H9 (cell line): ENCODE results near the gene CDKL5. TPM values are rescaled to one million over a fixed set of nuclear protein-coding genes. Genes with fewer than 3 reads are reported as not detected.

Source experiments
- DNase-seq: peaks from one replicate; pipeline ENCODE4 v3.0.0-alpha.2; 2017
- H2AFZ ChIP-seq: one replicate; pipeline ENCODE4 v1.6.1; 2013; ENCODE audit warnings: mild to moderate bottlenecking, low read length, control low read depth, moderate library complexity
- H2AK5ac ChIP-seq: 2 replicates; pipeline ENCODE4 v1.6.1; 2013; ENCODE audit warnings: low read length, control low read depth, mixed read lengths; ENCODE audit not compliant: insufficient read length
- H2BK120ac ChIP-seq: one replicate; pipeline ENCODE4 v1.6.1; 2013; ENCODE audit warnings: low read depth, mild to moderate bottlenecking, low read length, control low read depth, inconsistent platforms; ENCODE audit not compliant: poor library complexity, severe bottlenecking
- H2BK12ac ChIP-seq: 2 replicates; pipeline ENCODE4 v1.6.1; 2013; ENCODE audit warnings: low read length, control low read depth, mixed read lengths, low read depth; ENCODE audit not compliant: insufficient read length
- H2BK15ac ChIP-seq: 2 replicates; pipeline ENCODE4 v1.6.1; 2013; ENCODE audit warnings: low read depth, low read length, control low read depth
- H2BK20ac ChIP-seq: one replicate; pipeline ENCODE4 v1.6.1; 2013; ENCODE audit warnings: low read depth, mild to moderate bottlenecking, low read length, control low read depth, inconsistent platforms; ENCODE audit not compliant: poor library complexity, severe bottlenecking
- H2BK5ac ChIP-seq: 2 replicates; pipeline ENCODE4 v1.6.1; 2013; ENCODE audit warnings: low read length, control low read depth, mixed read lengths; ENCODE audit not compliant: insufficient read length
- H3K14ac ChIP-seq: 2 replicates; pipeline ENCODE4 v1.6.1; 2013; ENCODE audit warnings: low read length, control low read depth; ENCODE audit not compliant: insufficient read depth
- H3K18ac ChIP-seq: 2 replicates; pipeline ENCODE4 v1.6.1; 2013; ENCODE audit warnings: low read depth, mild to moderate bottlenecking, mixed read lengths, low read length, control low read depth; ENCODE audit not compliant: insufficient read length
- H3K23ac ChIP-seq: 2 replicates; pipeline ENCODE4 v1.6.1; 2013; ENCODE audit warnings: low read length, control low read depth, mixed read lengths, low read depth; ENCODE audit not compliant: insufficient read length
- H3K23me2 ChIP-seq: 2 replicates; pipeline ENCODE4 v1.6.1; 2013; ENCODE audit warnings: low read depth, mild to moderate bottlenecking, mixed read lengths, low read length, control low read depth; ENCODE audit not compliant: insufficient read length, poor library complexity, severe bottlenecking
- H3K27ac ChIP-seq: 2 replicates; pipeline ENCODE4 v1.5.1; 2013; ENCODE audit warnings: low read length, control low read depth, mixed read lengths, low read depth; ENCODE audit not compliant: insufficient read length
- H3K27me3 ChIP-seq: 2 replicates; pipeline ENCODE4 v1.6.1; 2013; ENCODE audit warnings: low read length, control low read depth, inconsistent platforms; ENCODE audit not compliant: insufficient read depth
- H3K4ac ChIP-seq: 2 replicates; pipeline ENCODE4 v1.6.1; 2013; ENCODE audit warnings: low read depth, mild to moderate bottlenecking, control low read depth, inconsistent platforms, low read length, moderate library complexity
- H3K4me1 ChIP-seq: 2 replicates; pipeline ENCODE4 v1.6.1; 2013; ENCODE audit warnings: low read length, control low read depth, inconsistent platforms; ENCODE audit not compliant: insufficient read depth
- H3K4me2 ChIP-seq: 2 replicates; pipeline ENCODE4 v1.6.1; 2013; ENCODE audit warnings: low read length, control low read depth, mixed read lengths; ENCODE audit not compliant: insufficient read length, insufficient read depth
- H3K56ac ChIP-seq: 2 replicates; pipeline ENCODE4 v1.6.1; 2013; ENCODE audit warnings: low read depth, mild to moderate bottlenecking, mixed read lengths, low read length, control low read depth; ENCODE audit not compliant: insufficient read length
- H3K79me1 ChIP-seq: 2 replicates; pipeline ENCODE4 v1.6.1; 2013; ENCODE audit warnings: low read depth, mild to moderate bottlenecking, moderate library complexity, low read length, control low read depth, inconsistent platforms; ENCODE audit not compliant: insufficient read depth, poor library complexity, severe bottlenecking
- H3K79me2 ChIP-seq: 2 replicates; pipeline ENCODE4 v1.6.1; 2013; ENCODE audit warnings: low read length, control low read depth, inconsistent platforms; ENCODE audit not compliant: insufficient read depth
- H3K9ac ChIP-seq: 2 replicates; pipeline ENCODE4 v1.6.1; 2013; ENCODE audit warnings: low read length, control low read depth, mixed read lengths; ENCODE audit not compliant: insufficient read length; ENCODE audit errors: extremely low read depth
- H3K9me3 ChIP-seq: one replicate; pipeline ENCODE4 v1.6.1; 2013; ENCODE audit warnings: low read depth, low read length, inconsistent platforms; ENCODE audit not compliant: control insufficient read depth
- H3T11ph ChIP-seq: one replicate; pipeline ENCODE4 v1.6.1; 2013; ENCODE audit warnings: mild to moderate bottlenecking, low read length, control low read depth, inconsistent platforms
- H4K20me1 ChIP-seq: one replicate; pipeline ENCODE4 v1.6.1; 2013; ENCODE audit not compliant: control insufficient read depth, insufficient read length, insufficient read depth
- H4K5ac ChIP-seq: 2 replicates; pipeline ENCODE4 v1.6.1; 2013; ENCODE audit warnings: low read depth, mild to moderate bottlenecking, mixed read lengths, low read length, control low read depth; ENCODE audit not compliant: insufficient read length
- H4K8ac ChIP-seq: replicated peaks from 2 replicates; pipeline ENCODE4 v1.6.1; 2013; ENCODE audit warnings: low read length, control low read depth, mixed read lengths, low read depth; ENCODE audit not compliant: insufficient read length
- H4K91ac ChIP-seq: 2 replicates; pipeline ENCODE4 v1.6.1; 2013; ENCODE audit warnings: low read depth, mild to moderate bottlenecking, moderate library complexity, mixed read lengths, low read length, control low read depth; ENCODE audit not compliant: insufficient read length
- H3K27ac Mint-ChIP-seq, 3 experiments: 2 replicates in 2 of 3; 3 replicates in 1 of 3; pipeline ENCODE4 v1.8.0; 2020 to 2021; ENCODE audit warnings: mixed read lengths in 3 of 3, mild to moderate bottlenecking in 1 of 3, moderate library complexity in 1 of 3
- H3K27me3 Mint-ChIP-seq: 2 replicates; pipeline ENCODE4 v1.8.0; 2021; ENCODE audit warnings: low read depth, mild to moderate bottlenecking, moderate library complexity, mixed read lengths
- H3K36me3 Mint-ChIP-seq, 3 experiments: 2 replicates in 2 of 3; 3 replicates in 1 of 3; pipeline ENCODE4 v1.8.0; 2020 to 2021; ENCODE audit warnings: low read depth in 3 of 3, mixed read lengths in 3 of 3; ENCODE audit not compliant: insufficient read depth in 1 of 3
- H3K4me1 Mint-ChIP-seq, 2 experiments: 2 replicates each; pipeline ENCODE4 v1.8.0; 2020; ENCODE audit warnings: mixed read lengths in 2 of 2
- H3K4me3 Mint-ChIP-seq, 2 experiments: 2 replicates in 1 of 2; 3 replicates in 1 of 2; pipeline ENCODE4 v1.8.0; 2020 to 2021; ENCODE audit warnings: mild to moderate bottlenecking in 2 of 2, mixed read lengths in 2 of 2, moderate library complexity in 1 of 2
- H3K9me3 Mint-ChIP-seq, 2 experiments: 2 replicates in 1 of 2; 3 replicates in 1 of 2; pipeline ENCODE4 v1.8.0; 2020; ENCODE audit warnings: mild to moderate bottlenecking in 2 of 2, mixed read lengths in 2 of 2, moderate library complexity in 1 of 2
- CTCF ChIP-seq: fragments of 200-600 bp; sonication (generic); conservative IDR thresholded peaks from 3 replicates; pipeline ENCODE4 v1.8.0; 2021; ENCODE audit warnings: antibody characterized with exemption, mild to moderate bottlenecking
- WGBS: extraction: QIAGEN DNeasy Blood & Tissue Kit; methylation state at CpG from one replicate; pipeline ENCODE4 v1.1.7; 2013; ENCODE audit warnings: missing lambda C conversion rate, low lambda C conversion rate, mixed read lengths; ENCODE audit not compliant: insufficient read length; ENCODE audit errors: extremely low coverage; 5-methylcytosine and 5-hydroxymethylcytosine counted together
- total RNA-seq: library from RNA; stranded (reverse); gene quantifications from 2 replicates; pipeline ENCODE4 v1.2.1, GENCODE V29; 2021

CDKL5 gene
- total RNA-seq, 1 experiment from 2014 or later, result 19.5 TPM

- Histone ChIP-seq H3T11ph (no peak overlapping the region), H3K4me2 (no peak overlapping the region)
- H3K4me1 Mint-ChIP-seq, result peaks cover 0 to 6% of the 10 kb centered on the region in 2 experiments; a peak in 2 of 4 replicates
Measured at GRCh38 chrX:18677161-18677869, 251.9 kb downstream of the CDKL5 start.

More at GRCh38 chrX:18677161-18677869, 251.9 kb downstream of the CDKL5 start:
- no peaks in the 10 kb centered on the region for H3K79me1 ChIP-seq
- H3K23ac ChIP-seq, result no peak overlapping the region
- H2BK120ac ChIP-seq, result no peak overlapping the region
- H3K27me3 ChIP-seq, result no peaks in the 10 kb centered on the region
- no peak overlapping the region for H2BK20ac ChIP-seq
- no peaks in the 10 kb centered on the region for H4K20me1 ChIP-seq
- Mint-ChIP-seq H3K27ac (no peak overlapping the region; a peak in 1 of 7 replicates), H3K9me3 (peaks cover 59 to 68% of the 10 kb centered on the region in 2 experiments), H3K27me3 (peaks cover 6% of the 10 kb centered on the region), H3K36me3 (peaks cover 0 to 5% (median 2%) of the 10 kb centered on the region in 3 experiments; a peak in 4 of 7 replicates), H3K4me3 (no peak overlapping the region)
- H2BK5ac ChIP-seq, result no peak overlapping the region
- H3K79me2 ChIP-seq, result peaks cover 3% of the 10 kb centered on the region; the same call in 1 of the 2 replicates
- H3K4ac ChIP-seq, result no peak overlapping the region
- H3K9ac ChIP-seq, result no peak overlapping the region
- TF ChIP-seq CTCF, result no peak
- no peak overlapping the region for H2AK5ac ChIP-seq
- no peak overlapping the region for H2AFZ ChIP-seq
- peaks cover 3% of the 10 kb centered on the region for H3K23me2 ChIP-seq
- H4K8ac ChIP-seq, result no peak overlapping the region
- DNase-seq, result no peak
- H4K91ac ChIP-seq, result no peak overlapping the region
- H2BK15ac ChIP-seq, result no peak overlapping the region
- H3K14ac ChIP-seq, result no peak overlapping the region
- peaks cover 38% of the 10 kb centered on the region for H3K9me3 ChIP-seq
- H4K5ac ChIP-seq, result no peak overlapping the region
- no peak overlapping the region for H3K56ac ChIP-seq
- H3K27ac ChIP-seq, result no peak overlapping the region
- no peaks in the 10 kb centered on the region; the same call in 1 of the 2 replicates for H3K4me1 ChIP-seq
- no CpG with 5 or more reads among the region's 17 CpGs for WGBS
- H3K18ac ChIP-seq, result no peak overlapping the region
- H2BK12ac ChIP-seq, result no peak overlapping the region
